Psoas muscle (tissue), 8 donors: Measurements from ENCODE around the gene THADA. TPM values are rescaled to one million over a fixed set of nuclear protein-coding genes. Genes with fewer than 3 reads are reported as not detected.
A peak's percentile ranks its signal among the peaks of the same experiment; 100 is the strongest.

ENCODE experiments used
- ATAC-seq, 4 donors: fragments of 200-7000 bp; cut with Tn5 transposase; one replicate each; pipeline ENCODE4 v1.9.1; 2020; ENCODE audit warnings: moderate library complexity in 3 of 4, mild to moderate bottlenecking in 2 of 4
- DNase-seq, 2 donors: peaks; one replicate each; pipeline ENCODE4 v3.0.0-alpha.2; 2020
- H3K27ac ChIP-seq: fragments of 200-600 bp; one replicate; pipeline ENCODE4 v1.8.0; 2022
- H3K27me3 ChIP-seq, 3 donors: fragments of 200-600 bp in 1 of 3; one replicate each; pipeline versions ENCODE4 v1.6.1 to v1.8.0; 2013 to 2022; ENCODE audit warnings: low read length in 2 of 3, mild to moderate bottlenecking in 2 of 3, moderate library complexity in 1 of 3; ENCODE audit not compliant: insufficient read depth in 3 of 3
- H3K36me3 ChIP-seq, 2 donors: fragments of 200-600 bp in 1 of 2; one replicate each; pipeline versions ENCODE4 v1.6.1 to v1.8.0; 2013 to 2022; ENCODE audit warnings: low read depth in 1 of 2, mild to moderate bottlenecking in 1 of 2, moderate library complexity in 1 of 2; ENCODE audit not compliant: insufficient read depth in 1 of 2
- H3K4me1 ChIP-seq: fragments of 200-600 bp; one replicate; pipeline ENCODE4 v1.8.0; 2022
- H3K4me3 ChIP-seq: fragments of 200-600 bp; one replicate; pipeline ENCODE4 v1.8.0; 2022; ENCODE audit warnings: mild to moderate bottlenecking
- H3K9me3 ChIP-seq: fragments of 200-600 bp; one replicate; pipeline ENCODE4 v1.8.0; 2022
- WGBS, 3 donors: extraction: QIAGEN DNeasy Blood & Tissue Kit; methylation state at CpG; one replicate each; pipeline versions ENCODE4 v1.1.6 to v1.1.7; 2013; 5-methylcytosine and 5-hydroxymethylcytosine counted together
- intact Hi-C, 2 donors: fragments of 100-400 bp; cut with DNase I; formaldehyde crosslinking; loops; one replicate each; pipeline versions ENCODE4 v1.11.0 to v1.14.2; 2022
- polyA plus RNA-seq, 3 donors: library from polyadenylated mRNA; stranded (reverse); fragments of 200-250 nt; gene quantifications; one replicate each; pipeline ENCODE4 v1.2.3, GENCODE V29; 2013
- total RNA-seq, 4 donors: library from RNA; stranded (reverse); fragmentation: NEBNext Ultra II Directional in 2 of 4; extraction: Animal tissue kit (Norgen Biotek cat#: 25700) in 2 of 4; gene quantifications; one replicate each; pipeline versions ENCODE4 v1.2.1 to v1.2.4, GENCODE V29; 2021 to 2023
- TF ChIP-seq, protein P1 (sequence below): fragments of 200-600 bp; IDR thresholded peaks from one replicate; pipeline ENCODE4 v1.8.0; 2022; ENCODE audit warnings: antibody characterized with exemption
- donor health status: healthy with polysubstance abuse.
- donor health status: DM: no; HTN: no; CAD: no; lungs with moderate emphysema.
- donor health status: Bipolar disorder and iron deficiency.
- donor health status: healthy.
- donor health status: DM: yes; HTN: yes; CAD: no.
- donor health status: DM: no; HTN: no; CAD: no.
- donor health status: DM: no; HTN: no; CAD: no.
- donor health status: DM: yes; HTN: yes; CAD: no.

THADA gene
- total and polyA plus RNA-seq, 7 donors: 8.1 to 17.4 (median 11.6) TPM

DNA sequence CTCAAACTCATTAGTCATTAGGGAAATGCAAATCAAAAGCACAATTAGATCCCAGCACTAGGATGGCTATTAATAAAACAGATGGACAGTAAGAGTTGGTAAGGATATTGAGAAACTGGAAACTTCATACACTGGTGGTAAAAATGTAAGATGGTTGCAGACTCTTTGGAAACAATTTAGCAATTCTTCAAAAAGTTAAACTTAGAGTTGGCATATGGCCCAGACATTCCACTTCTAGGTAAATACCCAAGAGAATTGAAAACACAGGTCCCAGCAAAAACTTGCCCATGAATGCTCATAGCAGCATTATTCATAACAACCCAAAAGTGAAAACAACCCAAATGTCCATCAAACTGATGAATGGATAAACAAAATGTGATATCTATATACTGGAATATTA is 284.6 kb downstream of the THADA start:
- intact Hi-C loops: no loop called here
- DNase-seq: no peak
- Histone ChIP-seq H3K9me3 (no peaks in the 10 kb centered on the region), H3K27ac (no peak overlapping the region), H3K36me3 (no peaks in the 10 kb centered on the region), H3K27me3 (no peaks in the 10 kb centered on the region), H3K4me3 (no peak overlapping the region), H3K4me1 (peaks cover 27% of the 10 kb centered on the region)
- ATAC-seq: no peak
- TF ChIP-seq, protein P1, sequence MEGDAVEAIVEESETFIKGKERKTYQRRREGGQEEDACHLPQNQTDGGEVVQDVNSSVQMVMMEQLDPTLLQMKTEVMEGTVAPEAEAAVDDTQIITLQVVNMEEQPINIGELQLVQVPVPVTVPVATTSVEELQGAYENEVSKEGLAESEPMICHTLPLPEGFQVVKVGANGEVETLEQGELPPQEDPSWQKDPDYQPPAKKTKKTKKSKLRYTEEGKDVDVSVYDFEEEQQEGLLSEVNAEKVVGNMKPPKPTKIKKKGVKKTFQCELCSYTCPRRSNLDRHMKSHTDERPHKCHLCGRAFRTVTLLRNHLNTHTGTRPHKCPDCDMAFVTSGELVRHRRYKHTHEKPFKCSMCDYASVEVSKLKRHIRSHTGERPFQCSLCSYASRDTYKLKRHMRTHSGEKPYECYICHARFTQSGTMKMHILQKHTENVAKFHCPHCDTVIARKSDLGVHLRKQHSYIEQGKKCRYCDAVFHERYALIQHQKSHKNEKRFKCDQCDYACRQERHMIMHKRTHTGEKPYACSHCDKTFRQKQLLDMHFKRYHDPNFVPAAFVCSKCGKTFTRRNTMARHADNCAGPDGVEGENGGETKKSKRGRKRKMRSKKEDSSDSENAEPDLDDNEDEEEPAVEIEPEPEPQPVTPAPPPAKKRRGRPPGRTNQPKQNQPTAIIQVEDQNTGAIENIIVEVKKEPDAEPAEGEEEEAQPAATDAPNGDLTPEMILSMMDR: no peak

DNA sequence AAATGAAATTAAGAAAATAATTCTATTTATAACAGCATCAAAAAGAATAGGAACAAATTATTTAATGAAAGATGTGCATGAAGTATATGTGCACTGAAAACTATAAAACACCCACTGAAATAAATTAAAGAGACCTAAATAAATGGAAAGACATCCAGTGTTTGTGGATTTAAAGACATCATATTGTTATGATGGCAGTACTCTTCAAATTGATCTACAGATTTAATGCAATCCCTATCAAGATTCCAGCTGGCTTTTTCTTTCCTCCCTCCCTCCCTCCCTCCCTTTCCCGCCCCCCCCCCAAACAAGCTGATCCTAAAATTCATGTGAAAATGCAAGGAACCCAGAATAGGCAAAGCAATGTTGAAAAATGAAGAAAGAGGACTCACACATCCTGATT is 285.9 kb downstream of the THADA start:
- peaks cover 34% of the 10 kb centered on the region for H3K4me1 ChIP-seq
- WGBS, 3 donors: 27 to 73% (median 71%) methylated on average over 1 of the region's 1 CpG
- H3K36me3 ChIP-seq: no peaks in the 10 kb centered on the region
- H3K27me3 ChIP-seq: no peaks in the 10 kb centered on the region
- TF ChIP-seq, protein P1: no peak
- H3K9me3 ChIP-seq: no peaks in the 10 kb centered on the region
- ATAC-seq (no peak), DNase-seq (no peak)
- no peak overlapping the region for H3K27ac ChIP-seq
- H3K4me3 ChIP-seq: no peak overlapping the region
- intact Hi-C loops: no loop called here

DNA sequence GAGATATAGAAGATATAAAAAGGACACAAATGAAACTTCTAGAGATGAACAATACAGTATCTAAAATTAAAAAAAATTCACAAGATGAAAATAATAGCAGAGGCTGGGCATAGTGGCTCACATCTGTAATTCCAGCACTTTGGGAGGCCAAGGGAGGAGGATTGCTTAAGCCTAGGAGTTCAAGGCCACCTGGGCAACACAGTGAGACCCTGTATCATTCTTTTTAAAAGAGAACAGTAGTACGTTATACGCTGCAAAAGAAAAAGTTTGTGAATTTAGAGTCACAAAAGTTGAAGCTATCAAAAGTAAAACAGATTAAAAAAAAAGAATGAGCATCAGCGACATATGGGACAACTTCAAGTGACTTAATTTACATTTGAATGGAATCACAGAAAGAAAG is 287.9 kb downstream of the THADA start:
- intact Hi-C loops: no loop called here
- ATAC-seq (no peak), DNase-seq (no peak)
- peaks cover 18% of the 10 kb centered on the region for H3K4me1 ChIP-seq
- no peaks in the 10 kb centered on the region for H3K36me3 ChIP-seq
- H3K27ac ChIP-seq: no peak overlapping the region
- H3K9me3 ChIP-seq: no peaks in the 10 kb centered on the region
- H3K4me3 ChIP-seq: no peak overlapping the region
- TF ChIP-seq, protein P1: no peak
- WGBS, 3 donors: 97 to 100% (median 98%) methylated on average over 3 of the region's 3 CpGs
- H3K27me3 ChIP-seq: no peaks in the 10 kb centered on the region

DNA sequence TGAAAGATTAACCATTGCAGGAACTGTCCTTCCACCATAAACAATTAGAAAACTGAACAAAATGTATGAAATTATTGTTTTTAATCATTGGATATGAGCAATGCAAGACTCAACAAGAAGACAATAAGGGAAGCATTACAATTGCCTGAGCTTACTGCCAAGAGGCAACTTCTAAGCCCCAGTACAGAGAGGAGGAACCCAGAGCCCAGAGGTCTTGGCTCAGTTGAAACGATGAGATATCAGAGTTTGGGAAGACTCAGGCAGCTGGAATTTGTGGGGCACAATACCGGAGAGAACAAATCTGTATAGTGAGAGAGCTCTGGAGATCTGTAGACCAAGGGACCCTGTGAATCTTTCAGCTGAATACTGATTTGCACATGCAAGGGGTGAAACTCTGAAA is 288.8 kb downstream of the THADA start:
- ATAC-seq (no peak), DNase-seq (no peak)
- intact Hi-C loops: no loop called here
- Histone ChIP-seq H3K4me3 (no peak overlapping the region), H3K36me3 (no peaks in the 10 kb centered on the region), H3K27me3 (no peaks in the 10 kb centered on the region), H3K27ac (no peak overlapping the region), H3K4me1 (peaks cover 18% of the 10 kb centered on the region), H3K9me3 (no peaks in the 10 kb centered on the region)
- WGBS, 3 donors: 29 to 38% (median 38%) methylated on average over 2 of the region's 2 CpGs
- TF ChIP-seq, protein P1: no peak

DNA sequence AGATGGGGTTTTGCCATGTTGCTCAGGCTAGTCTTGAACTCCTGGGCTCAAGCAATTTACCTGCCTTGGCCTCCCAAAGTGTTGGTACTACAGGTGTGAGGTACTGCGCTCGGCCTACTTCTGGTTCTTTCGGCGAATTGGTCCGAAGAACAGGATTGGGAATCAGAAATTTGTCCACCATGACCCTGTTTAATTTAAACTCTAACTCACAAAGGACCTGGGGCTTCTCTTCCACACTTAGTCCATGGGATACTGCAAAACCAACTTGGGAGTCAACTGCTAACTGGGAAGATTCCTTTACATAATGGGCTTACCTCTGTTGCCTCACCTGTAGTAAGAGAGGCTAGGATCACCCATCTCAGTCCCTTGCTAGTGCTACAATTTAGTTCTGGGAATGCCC is 289.6 kb downstream of the THADA start:
- H3K36me3 ChIP-seq: no peaks in the 10 kb centered on the region
- 97 to 99% (median 98%) methylated on average over 5 of the region's 5 CpGs for WGBS, 3 donors
- TF ChIP-seq, protein P1: no peak
- intact Hi-C loops: no loop called here
- DNase-seq: no peak
- H3K4me1 ChIP-seq: peaks cover 24% of the 10 kb centered on the region
- H3K27me3 ChIP-seq: no peaks in the 10 kb centered on the region
- no peaks in the 10 kb centered on the region for H3K9me3 ChIP-seq
- no peak overlapping the region for H3K4me3 ChIP-seq
- H3K27ac ChIP-seq: peak overlapping the region; percentile 65
- no peak for ATAC-seq
